ENCODE data around the gene TOX2.
"Not testable (repeated sequence)": the region's sequence is repeated elsewhere in the genome, so short reads cannot be mapped to it uniquely, and the experiment has no call there.

The TOX2 gene

DNA sequence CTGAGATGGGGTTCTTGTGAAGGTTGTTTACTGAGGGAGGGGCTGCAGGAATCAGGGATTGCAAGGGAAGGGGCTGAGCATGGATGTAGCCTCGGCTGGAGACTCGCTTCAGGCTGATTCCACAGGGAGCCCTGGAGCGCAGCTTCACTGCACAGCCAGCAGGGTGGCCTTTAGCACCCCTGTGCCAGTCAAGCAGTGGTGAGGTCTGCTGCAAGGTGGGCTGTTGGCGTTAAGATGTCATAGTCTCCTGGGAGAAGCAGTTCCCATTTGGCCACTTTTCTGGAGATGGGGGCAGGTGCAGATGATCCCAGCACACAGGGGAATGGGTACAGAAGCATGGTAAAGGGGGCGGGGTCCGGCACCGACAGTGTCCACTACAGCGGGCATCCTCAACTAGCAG, 126.3 kb downstream of the TOX2 start:
- TF ChIP-seq, protein P1, sequence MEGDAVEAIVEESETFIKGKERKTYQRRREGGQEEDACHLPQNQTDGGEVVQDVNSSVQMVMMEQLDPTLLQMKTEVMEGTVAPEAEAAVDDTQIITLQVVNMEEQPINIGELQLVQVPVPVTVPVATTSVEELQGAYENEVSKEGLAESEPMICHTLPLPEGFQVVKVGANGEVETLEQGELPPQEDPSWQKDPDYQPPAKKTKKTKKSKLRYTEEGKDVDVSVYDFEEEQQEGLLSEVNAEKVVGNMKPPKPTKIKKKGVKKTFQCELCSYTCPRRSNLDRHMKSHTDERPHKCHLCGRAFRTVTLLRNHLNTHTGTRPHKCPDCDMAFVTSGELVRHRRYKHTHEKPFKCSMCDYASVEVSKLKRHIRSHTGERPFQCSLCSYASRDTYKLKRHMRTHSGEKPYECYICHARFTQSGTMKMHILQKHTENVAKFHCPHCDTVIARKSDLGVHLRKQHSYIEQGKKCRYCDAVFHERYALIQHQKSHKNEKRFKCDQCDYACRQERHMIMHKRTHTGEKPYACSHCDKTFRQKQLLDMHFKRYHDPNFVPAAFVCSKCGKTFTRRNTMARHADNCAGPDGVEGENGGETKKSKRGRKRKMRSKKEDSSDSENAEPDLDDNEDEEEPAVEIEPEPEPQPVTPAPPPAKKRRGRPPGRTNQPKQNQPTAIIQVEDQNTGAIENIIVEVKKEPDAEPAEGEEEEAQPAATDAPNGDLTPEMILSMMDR (IDR thresholded peaks at IDR 0.05; ENCODE audit: borderline replicate concordance, insufficient read depth, low read depth, low read length): 0 out of 2 replicates have a peak, but pooled peaks have one; percentile 4
- no peak overlapping the region for H3K4me3 ChIP-seq (ENCODE audit: low read depth, low read length)

GRCh38 chr20:44044712-44045111, 130.1 kb downstream of the TOX2 start:
- H3K4me3 ChIP-seq (ENCODE audit: low read depth, low read length): not testable (repeated sequence)

DNA sequence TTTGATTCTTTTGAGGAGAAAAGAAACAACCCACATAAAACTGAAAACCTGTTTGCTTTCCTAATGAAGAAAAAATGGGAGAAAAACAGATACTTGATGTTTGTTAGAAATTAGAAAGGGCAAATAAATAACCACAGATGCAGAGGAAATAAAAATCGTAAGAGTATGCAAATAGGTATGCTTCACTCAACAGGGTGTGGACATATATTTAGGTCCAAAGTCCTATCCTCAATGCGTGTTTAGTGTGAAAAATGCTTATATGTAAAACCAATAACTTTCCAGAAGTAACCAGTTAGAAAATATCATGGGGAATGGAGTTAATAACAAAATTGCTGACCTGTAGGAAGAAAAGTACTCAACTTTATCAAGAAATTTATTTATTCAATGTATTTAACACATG, 135.7 kb downstream of the TOX2 start:
- no peak overlapping the region for H3K4me3 ChIP-seq (ENCODE audit: low read depth, low read length)
- TF ChIP-seq, protein P1 (IDR thresholded peaks at IDR 0.05; ENCODE audit: borderline replicate concordance, insufficient read depth, low read depth, low read length): no peak

GRCh38 chr20:44050925-44051660, 136.4 kb downstream of the TOX2 start:
- TF ChIP-seq, protein P1 (IDR thresholded peaks at IDR 0.05; ENCODE audit: borderline replicate concordance, insufficient read depth, low read depth, low read length): no peak
- no peak overlapping the region for H3K4me3 ChIP-seq (ENCODE audit: low read depth, low read length)

GRCh38 chr20:44051661-44052000, 137.0 kb downstream of the TOX2 start:
- H3K4me3 ChIP-seq (ENCODE audit: low read depth, low read length): no peak overlapping the region
- TF ChIP-seq, protein P1 (IDR thresholded peaks at IDR 0.05; ENCODE audit: borderline replicate concordance, insufficient read depth, low read depth, low read length): no peak

DNA sequence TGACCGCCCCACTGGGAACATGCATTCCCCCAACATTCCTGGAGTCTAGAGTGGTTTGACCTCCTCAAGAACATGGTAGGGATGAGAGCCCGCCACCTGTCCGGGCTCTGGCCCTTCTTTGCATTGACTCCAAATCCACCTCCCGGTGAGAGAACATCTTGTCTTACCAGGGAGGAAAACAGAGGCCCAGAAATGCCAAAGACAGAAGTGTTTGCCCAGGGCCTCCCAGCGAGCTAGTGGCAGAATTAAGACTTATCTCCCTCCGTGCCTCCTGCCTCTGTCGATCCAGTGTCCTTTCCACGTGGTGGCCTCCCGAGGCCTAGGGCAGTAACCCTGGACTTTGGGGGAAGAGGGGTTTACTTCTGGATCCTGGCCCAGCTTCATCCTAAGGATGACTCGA, 137.5 kb downstream of the TOX2 start:
- no peak overlapping the region for H3K4me3 ChIP-seq (ENCODE audit: low read depth, low read length)
- TF ChIP-seq, protein P1 (IDR thresholded peaks at IDR 0.05; ENCODE audit: borderline replicate concordance, insufficient read depth, low read depth, low read length): no peak

GRCh38 chr20:44053046-44053445, 138.4 kb downstream of the TOX2 start:
- TF ChIP-seq, protein P1 (IDR thresholded peaks at IDR 0.05; ENCODE audit: borderline replicate concordance, insufficient read depth, low read depth, low read length): no peak
- no peak overlapping the region for H3K4me3 ChIP-seq (ENCODE audit: low read depth, low read length)

Data from GM12875 (cell line).